K562 (cell line): ENCODE data around the gene CAMSAP3. TPM values are rescaled to one million over a fixed set of nuclear protein-coding genes. Genes with fewer than 3 reads are reported as not detected.

Experiments
- ATF1 ChIP-seq, 2 experiments: fragments of 450-650 bp in 1 of 2; IDR thresholded peaks; 2 replicates each; pipeline ENCODE4 v1.6.1; 2016; ENCODE audit warnings: missing compliant biosample characterization in 1 of 2, missing genetic modification characterization in 1 of 2
- CBX3 ChIP-seq, 2 experiments: IDR thresholded peaks; 1 replicate in 1 of 2; 2 replicates in 1 of 2; pipeline ENCODE4 v1.6.1; 2012; ENCODE audit warnings: inconsistent platforms in 2 of 2, low read length in 2 of 2, borderline replicate concordance in 1 of 2, control low read depth in 1 of 2
- DMBX1 ChIP-seq: fragments of 250-450 bp; sonication (Bioruptor Pico); IDR thresholded peaks from 2 replicates; pipeline ENCODE4 v1.8.0; 2022; ENCODE audit warnings: inconsistent platforms, mild to moderate bottlenecking, moderate library complexity, borderline replicate concordance
- E2F6 ChIP-seq, 2 experiments: IDR thresholded peaks; 2 replicates each; pipeline ENCODE4 v1.6.1; 2011; ENCODE audit warnings: borderline replicate concordance in 1 of 2, control low read depth in 1 of 2, low read depth in 1 of 2, low read length in 1 of 2, mild to moderate bottlenecking in 1 of 2, mixed read lengths in 1 of 2, moderate library complexity in 1 of 2; ENCODE audit not compliant: insufficient read depth in 1 of 2, insufficient read length in 1 of 2, poor library complexity in 1 of 2, severe bottlenecking in 1 of 2; ENCODE audit errors: extremely low read depth in 1 of 2
- E4F1 ChIP-seq: fragments of 250-450 bp; sonication (Bioruptor Pico); IDR thresholded peaks from 2 replicates; pipeline ENCODE4 v1.5.0; 2021; ENCODE audit warnings: mild to moderate bottlenecking, borderline replicate concordance
- ELF4 ChIP-seq: fragments of 450-650 bp; formaldehyde crosslinking; IDR thresholded peaks from 2 replicates; pipeline ENCODE4 v1.4.0; 2022; ENCODE audit warnings: missing genetic modification characterization
- ETV1 ChIP-seq: fragments of 450-650 bp; conservative IDR thresholded peaks from 2 replicates; pipeline ENCODE4 v1.6.1; 2016; ENCODE audit warnings: missing genetic modification characterization, control low read depth, low read depth, missing compliant biosample characterization
- KDM4B ChIP-seq, 2 experiments: fragments of 450-650 bp in 1 of 2; sonication (generic) in 1 of 2; IDR thresholded peaks; 2 replicates each; pipeline ENCODE4 v1.6.1; 2016 to 2017; ENCODE audit warnings: borderline replicate concordance in 2 of 2, antibody characterized with exemption in 1 of 2, low read depth in 1 of 2, mild to moderate bottlenecking in 1 of 2
- NR2F6 ChIP-seq: fragments of 450-650 bp; formaldehyde crosslinking; IDR thresholded peaks from 2 replicates; pipeline ENCODE4 v1.4.0; 2020; ENCODE audit warnings: mild to moderate bottlenecking
- PCBP2 ChIP-seq: fragments of 200-400 bp; formaldehyde crosslinking; IDR thresholded peaks from 2 replicates; pipeline ENCODE4 v1.6.1; 2018; ENCODE audit warnings: low read length, low read depth, mild to moderate bottlenecking, moderate library complexity; ENCODE audit not compliant: poor library complexity, severe bottlenecking
- RAD51 ChIP-seq: fragments of 450-650 bp; IDR thresholded peaks from 2 replicates; pipeline ENCODE4 v1.7.1; 2016; ENCODE audit warnings: low read depth, mild to moderate bottlenecking, borderline replicate concordance
- RBBP5 ChIP-seq: fragments of 200-600 bp; sonication (generic); IDR thresholded peaks from 2 replicates; pipeline ENCODE4 v1.6.1; 2012; ENCODE audit warnings: borderline replicate concordance, mild to moderate bottlenecking, low read length, control low read depth, inconsistent platforms; ENCODE audit not compliant: insufficient read depth, poor library complexity, severe bottlenecking
- RCOR1 ChIP-seq, 2 experiments: IDR thresholded peaks; 2 replicates each; pipeline ENCODE4 v1.6.1; 2012; ENCODE audit warnings: low read depth in 2 of 2, low read length in 2 of 2, borderline replicate concordance in 1 of 2, improper control_type of control experiment in 1 of 2
- SMARCC2 ChIP-seq: fragments of 450-650 bp; IDR thresholded peaks from 2 replicates; pipeline ENCODE4 v1.6.1; 2017; ENCODE audit warnings: antibody characterized with exemption, moderate library complexity, mild to moderate bottlenecking, low read depth
- SNRNP70 ChIP-seq: fragments of 200-400 bp; formaldehyde crosslinking; optimal IDR thresholded peaks from 2 replicates; pipeline ENCODE3; 2017; ENCODE audit warnings: low read depth, low read length
- SOX6 ChIP-seq: fragments of 450-650 bp; IDR thresholded peaks from 2 replicates; pipeline ENCODE4 v1.6.1; 2014; ENCODE audit warnings: mild to moderate bottlenecking
- STAG1 ChIP-seq: sonication (generic); formaldehyde crosslinking; IDR thresholded peaks from 2 replicates; pipeline ENCODE4 v1.5.0; 2020; ENCODE audit warnings: missing genetic modification reagents, borderline replicate concordance
- SUPT5H ChIP-seq: fragments of 450-650 bp; IDR thresholded peaks from 2 replicates; pipeline ENCODE4 v1.6.1; 2016
- TCFL5 ChIP-seq: fragments of 250-450 bp; sonication (Bioruptor Pico); conservative IDR thresholded peaks from 2 replicates; pipeline ENCODE4 v1.6.1; 2021; ENCODE audit warnings: mild to moderate bottlenecking, moderate library complexity, matching md5 sums
- THAP7 ChIP-seq: fragments of 250-450 bp; sonication (Bioruptor Pico); IDR thresholded peaks from 2 replicates; pipeline ENCODE4 v1.5.0; 2021
- U2AF2 ChIP-seq: fragments of 200-400 bp; formaldehyde crosslinking; optimal IDR thresholded peaks from 2 replicates; pipeline ENCODE3; 2017; ENCODE audit warnings: low read depth, mild to moderate bottlenecking, low read length
- XRCC4 ChIP-seq: IDR thresholded peaks from one replicate; pipeline ENCODE4 v1.6.1; 2011; ENCODE audit not compliant: insufficient read depth, insufficient read length; ENCODE audit errors: extremely low read depth
- ZNF212 ChIP-seq: fragments of 450-650 bp; formaldehyde crosslinking; IDR thresholded peaks from 2 replicates; pipeline ENCODE4 v1.4.0; 2020; ENCODE audit warnings: mild to moderate bottlenecking
- ZNF311 ChIP-seq: fragments of 250-450 bp; sonication (Bioruptor Pico); IDR thresholded peaks from 2 replicates; pipeline ENCODE4 v1.4.0; 2020; ENCODE audit warnings: mild to moderate bottlenecking, moderate library complexity
- ZNF316 ChIP-seq: fragments of 450-650 bp; IDR thresholded peaks from 2 replicates; pipeline ENCODE4 v1.6.1; 2016
- ZNF75A ChIP-seq: fragments of 450-650 bp; formaldehyde crosslinking; IDR thresholded peaks from 2 replicates; pipeline ENCODE4 v1.4.0; 2020; ENCODE audit warnings: mild to moderate bottlenecking
- polyA plus RNA-seq, 8 experiments: library from polyadenylated mRNA; depleted of rRNA in 4 of 8; stranded (reverse) in 5 of 8; unstranded in 3 of 8; fragments of >200 nt; fragmentation: Nextera tagmentation in 2 of 8; fragmentation: Illumina TruSeq in 1 of 8; extraction: Ambion mirVana in 2 of 8; extraction: Trizol in 1 of 8; gene quantifications; 2 replicates each; pipeline versions ENCODE4 v1.2.1 to v1.2.3, GENCODE V29; 2011 to 2014; ENCODE audit warnings: inconsistent platforms in 1 of 8, missing spikeins in 1 of 8
- total RNA-seq, 7 experiments: library from RNA; depleted of rRNA in 6 of 7; stranded (reverse); fragments of >200 nt in 6 of 7; fragmentation: Illumina TruSeq in 2 of 7; extraction: Trizol in 2 of 7; gene quantifications; 2 replicates each; pipeline versions ENCODE4 v1.2.1 to v1.2.3, GENCODE V29; 2011 to 2021; ENCODE audit warnings: low replicate concordance in 1 of 7

Gene CAMSAP3
- total and polyA plus RNA-seq, 9 of the 15 experiments (the other 6 are each of a cell fraction or from before 2014, with no cell fraction given), result 0.01 to 0.89 (median 0.22) TPM; not detected in 1

DNA sequence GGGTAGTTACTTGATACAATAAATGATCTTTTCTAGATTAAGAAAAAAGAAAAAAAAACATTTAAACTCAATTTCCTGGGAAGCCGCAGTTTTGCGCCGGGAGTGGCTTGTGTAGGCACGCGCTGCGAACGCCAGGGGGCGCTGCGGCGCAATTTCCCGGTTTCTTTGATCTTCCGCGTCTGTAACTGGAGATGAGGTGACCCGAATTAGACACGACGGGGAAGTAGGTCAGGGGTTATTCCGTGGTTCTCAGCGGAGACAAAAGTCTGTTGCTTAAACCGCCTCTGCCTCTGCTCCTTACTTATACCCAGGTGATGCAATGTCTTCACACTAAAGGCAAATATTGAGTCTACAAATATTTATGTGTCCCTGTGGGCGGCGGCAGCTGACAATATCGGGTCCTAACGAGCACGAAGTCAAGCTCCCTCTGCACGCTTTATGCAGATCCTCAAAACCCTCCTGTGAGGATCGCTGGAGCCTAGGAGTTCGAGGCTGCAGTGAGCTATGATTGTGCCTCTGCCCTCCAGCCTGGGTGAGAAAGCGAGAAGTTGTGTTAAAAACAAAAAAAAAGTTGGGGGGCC lies 56.5 kb downstream of the CAMSAP3 start (continued):
- TF ChIP-seq SNRNP70, result no peak
- TF ChIP-seq ZNF212 (CRISPR knock-in tag), result no peak
- no peak for TF ChIP-seq ZNF316
- peak; percentile 61 for TF ChIP-seq RBBP5
- no peak for TF ChIP-seq ELF4 (CRISPR knock-in tag)
- no peak for TF ChIP-seq XRCC4
- TF ChIP-seq U2AF2, result no peak
- peak in 1 of 2 experiments; percentile 51 for TF ChIP-seq E2F6 (IDR thresholded peaks at IDR 0.05; ENCODE audit: borderline replicate concordance in 1 of 2, extremely low read depth in 1 of 2, insufficient read depth in 1 of 2, insufficient read length in 1 of 2, low read depth in 1 of 2, low read length in 1 of 2, poor library complexity in 1 of 2, severe bottlenecking in 1 of 2)
- TF ChIP-seq SOX6, result peak; percentile 73
- no peak for TF ChIP-seq E4F1 (CRISPR knock-in tag)
- no peak for TF ChIP-seq RAD51
- no peak for TF ChIP-seq KDM4B (IDR thresholded peaks at IDR 0.05; ENCODE audit: borderline replicate concordance in 2 of 2, low read depth in 1 of 2)
- no peak for TF ChIP-seq SMARCC2
- peak; percentile 53; the same call in 1 of the 2 replicates for TF ChIP-seq DMBX1 (CRISPR knock-in tag)
- no peak for TF ChIP-seq STAG1
- TF ChIP-seq RCOR1 (IDR thresholded peaks at IDR 0.05; ENCODE audit: borderline replicate concordance in 1 of 2, low read depth in 2 of 2, low read length in 2 of 2), result no peak
- TF ChIP-seq CBX3 (IDR thresholded peaks at IDR 0.05; ENCODE audit: borderline replicate concordance in 1 of 2, low read length in 2 of 2), result no peak; a peak in 1 of 3 replicates
- TF ChIP-seq ZNF75A (CRISPR knock-in tag), result no peak
- TF ChIP-seq ETV1 (tag), result peak; percentile 37; the same call in 1 of the 2 replicates
- TF ChIP-seq THAP7 (CRISPR knock-in tag), result no peak
- no peak for TF ChIP-seq NR2F6 (CRISPR knock-in tag)
- no peak for TF ChIP-seq SUPT5H
- TF ChIP-seq PCBP2, result no peak
- TF ChIP-seq TCFL5 (CRISPR knock-in tag), result no peak
- no peak for TF ChIP-seq ATF1 (CRISPR knock-in tag; IDR thresholded peaks at IDR 0.05)
- peak; percentile 81 for TF ChIP-seq ATF1 (tag; IDR thresholded peaks at IDR 0.05)
- no peak for TF ChIP-seq ZNF311
